Osteoblast (primary cell): ENCODE results near the gene ADRM1. TPM values are rescaled to one million over a fixed set of nuclear protein-coding genes. Genes with fewer than 3 reads are reported as not detected.

Source experiments
- DNase-seq: peaks from one replicate; pipeline ENCODE4 v3.0.0; 2011; ENCODE audit warnings: low spot score, mixed read lengths; ENCODE audit not compliant: insufficient read length; ENCODE audit errors: missing footprints
- H2AFZ ChIP-seq: 2 replicates; pipeline ENCODE4 v1.6.0; 2011; ENCODE audit warnings: mild to moderate bottlenecking, low read length
- H3K27ac ChIP-seq: 2 replicates; pipeline ENCODE4 v1.5.1; 2011; ENCODE audit warnings: mild to moderate bottlenecking, low read depth, low read length, moderate library complexity
- H3K27me3 ChIP-seq: 2 replicates; pipeline ENCODE4 v1.6.0; 2012; ENCODE audit warnings: mild to moderate bottlenecking, control low read depth, inconsistent platforms, low read length, moderate library complexity; ENCODE audit not compliant: insufficient read depth
- H3K36me3 ChIP-seq: 2 replicates; pipeline ENCODE4 v1.5.1; 2011; ENCODE audit warnings: mild to moderate bottlenecking, low read length, control low read depth, moderate library complexity; ENCODE audit not compliant: insufficient read depth
- H3K4me1 ChIP-seq: 2 replicates; pipeline ENCODE4 v1.5.1; 2011; ENCODE audit warnings: mild to moderate bottlenecking, low read length, control low read depth, moderate library complexity; ENCODE audit not compliant: insufficient read depth
- H3K4me2 ChIP-seq: 2 replicates; pipeline ENCODE4 v1.6.0; 2011; ENCODE audit warnings: mild to moderate bottlenecking, low read length; ENCODE audit not compliant: insufficient read depth
- H3K4me3 ChIP-seq: fragments of 200-600 bp; sonication (generic); 3 replicates; pipeline ENCODE4 v1.5.1; 2012; ENCODE audit warnings: mild to moderate bottlenecking, low read length, inconsistent platforms; ENCODE audit not compliant: insufficient read depth
- H3K79me2 ChIP-seq: 2 replicates; pipeline ENCODE4 v1.6.0; 2012; ENCODE audit warnings: mild to moderate bottlenecking, low read length, control low read depth, inconsistent platforms; ENCODE audit not compliant: insufficient read depth
- H3K9me3 ChIP-seq: 2 replicates; pipeline ENCODE4 v1.5.1; 2011; ENCODE audit warnings: low read depth, low read length, control low read depth
- H4K20me1 ChIP-seq: 2 replicates; pipeline ENCODE4 v1.6.0; 2012; ENCODE audit warnings: mild to moderate bottlenecking, low read length, control low read depth; ENCODE audit not compliant: insufficient read depth
- CTCF ChIP-seq: IDR thresholded peaks from 2 replicates; pipeline ENCODE4 v1.5.1; 2011; ENCODE audit warnings: mild to moderate bottlenecking, low read depth, low read length, moderate library complexity; ENCODE audit errors: extremely low read depth
- total RNA-seq: library from RNA; depleted of rRNA; stranded (reverse); fragments of >200 nt; gene quantifications from 2 replicates; pipeline ENCODE4 v1.2.3, GENCODE V29; 2012

Gene ADRM1
- total RNA-seq, 1 donor: 103 TPM

- TF ChIP-seq CTCF: no peak
- H3K36me3 ChIP-seq: peaks cover 21% of the 10 kb centered on the region
- no peak for DNase-seq
- no peak overlapping the region for H3K4me2 ChIP-seq
- peaks cover 11% of the 10 kb centered on the region for H3K79me2 ChIP-seq
- no peak overlapping the region for H3K27ac ChIP-seq
- no peak overlapping the region for H3K4me3 ChIP-seq
- H3K4me1 ChIP-seq: no peaks in the 10 kb centered on the region
- no peaks in the 10 kb centered on the region for H3K9me3 ChIP-seq
- H2AFZ ChIP-seq: no peak overlapping the region
- peaks cover 13% of the 10 kb centered on the region for H4K20me1 ChIP-seq
- no peaks in the 10 kb centered on the region for H3K27me3 ChIP-seq
Observed at GRCh38 chr20:62311832-62312661, 9.2 kb downstream of the ADRM1 start.

DNA sequence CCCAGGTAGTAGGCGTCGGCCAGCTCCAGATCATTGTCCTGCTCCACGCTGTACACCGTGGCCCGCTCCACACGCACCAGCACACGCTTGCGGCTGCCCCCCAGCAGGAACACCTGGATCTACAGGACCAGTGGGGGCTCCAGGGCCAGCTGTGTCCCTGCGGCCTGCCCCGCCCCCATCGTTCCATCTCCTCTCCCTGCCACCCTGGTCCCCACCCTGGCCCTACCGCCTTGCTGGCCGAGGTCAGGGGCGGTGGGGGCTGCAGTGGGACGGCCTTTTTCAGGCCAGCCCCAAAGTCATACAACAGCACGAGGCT, 9.8 kb downstream of the ADRM1 start:
- H2AFZ ChIP-seq: no peak overlapping the region
- peaks cover 17% of the 10 kb centered on the region for H3K36me3 ChIP-seq

GRCh38 chr20:62313021-62313420, 10.2 kb downstream of the ADRM1 start:
- peaks cover 13% of the 10 kb centered on the region for H3K36me3 ChIP-seq
- H3K4me2 ChIP-seq: no peak overlapping the region
- no peaks in the 10 kb centered on the region for H3K27me3 ChIP-seq
- peaks cover under 1% of the 10 kb centered on the region for H3K79me2 ChIP-seq
- no peak overlapping the region for H2AFZ ChIP-seq
- no peak overlapping the region for H3K4me3 ChIP-seq
- no peak overlapping the region for H3K27ac ChIP-seq
- no peak for TF ChIP-seq CTCF
- no peaks in the 10 kb centered on the region for H3K4me1 ChIP-seq
- H3K9me3 ChIP-seq: no peaks in the 10 kb centered on the region
- peaks cover 7% of the 10 kb centered on the region for H4K20me1 ChIP-seq
- no peak for DNase-seq

More for the DNA sequence above, 9.8 kb downstream of the ADRM1 start:
- Histone ChIP-seq H3K27me3 (no peaks in the 10 kb centered on the region), H3K4me2 (no peak overlapping the region), H3K4me3 (no peak overlapping the region), H3K79me2 (peaks cover 5% of the 10 kb centered on the region), H3K4me1 (no peaks in the 10 kb centered on the region), H4K20me1 (peaks cover 11% of the 10 kb centered on the region), H3K9me3 (no peaks in the 10 kb centered on the region), H3K27ac (no peak overlapping the region)
- DNase-seq: peak; percentile 85
- no peak for TF ChIP-seq CTCF

- no peak for DNase-seq
- TF ChIP-seq CTCF: no peak
- Histone ChIP-seq H3K79me2 (no peaks in the 10 kb centered on the region), H4K20me1 (peaks cover under 1% of the 10 kb centered on the region), H3K36me3 (peaks cover 6% of the 10 kb centered on the region), H3K4me3 (no peak overlapping the region), H3K4me1 (no peaks in the 10 kb centered on the region), H3K27ac (no peak overlapping the region), H2AFZ (no peak overlapping the region), H3K4me2 (no peak overlapping the region), H3K9me3 (no peaks in the 10 kb centered on the region), H3K27me3 (no peaks in the 10 kb centered on the region)
Observed at GRCh38 chr20:62313460-62314338, 10.9 kb downstream of the ADRM1 start.
